Ovary (tissue), 3 donors: ENCODE data around the gene DNASE2.

Experiments used
- CTCF ChIP-seq, 3 donors: fragments of 450-650 bp in 2 of 3; fragments of 200-600 bp in 1 of 3; IDR thresholded peaks; one replicate each; pipeline versions ENCODE4 v1.5.1 to v1.8.0; 2016 to 2022; ENCODE audit warnings: antibody characterized with exemption in 3 of 3, mild to moderate bottlenecking in 1 of 3
- EP300 ChIP-seq: sonication (generic); formaldehyde crosslinking; IDR thresholded peaks from one replicate; pipeline ENCODE4 v1.6.1; 2017; ENCODE audit warnings: antibody characterized with exemption
- POLR2A ChIP-seq: fragments of 450-650 bp; IDR thresholded peaks from one replicate; pipeline ENCODE4 v1.6.1; 2017; ENCODE audit warnings: antibody characterized with exemption, mild to moderate bottlenecking, moderate library complexity
- donor health status: DM: no; HTN: no; CAD: no.

GRCh38 chr19:12912571-12912970 lies 31.3 kb upstream of the DNASE2 start:
- TF ChIP-seq POLR2A (no peak), CTCF (IDR thresholded peaks at IDR 0.05) (no peak), EP300 (no peak)
